ENCODE data around the gene CCDC157.

- no peak for TF ChIP-seq CTCF (IDR thresholded peaks at IDR 0.05)
- no peak for TF ChIP-seq POLR2A (IDR thresholded peaks at IDR 0.05)
Observed at GRCh38 chr22:30321461-30321860, 35.3 kb upstream of the CCDC157 start.
